ENCODE data around the gene UVRAG. TPM values are rescaled to one million over a fixed set of nuclear protein-coding genes. Genes with fewer than 3 reads are reported as not detected.
"Not testable (repeated sequence)": the region's sequence is repeated elsewhere in the genome, so short reads cannot be mapped to it uniquely, and the experiment has no call there.

Gene UVRAG
- total RNA-seq, 4 donors from 2014 or later = 27.3 to 38.7 (median 33.6) TPM

- no peak for DNase-seq (ENCODE audit: low spot score in 2 of 2)
- Histone ChIP-seq H3K27me3 (no peaks in the 10 kb centered on the region), H3K4me1 (peaks cover 0 to 27% (median 9%) of the 10 kb centered on the region in 4 donors), H3K36me3 (peaks cover 0 to 4% (median 0%) of the 10 kb centered on the region in 3 donors), H3K4me3 (no peak overlapping the region), H3K27ac (no peak overlapping the region), H3K9me3 (no peaks in the 10 kb centered on the region)
- WGBS, 2 donors = 91 to 97% methylated on average over 2 of the region's 2 CpGs
- TF ChIP-seq POLR2A (IDR thresholded peaks at IDR 0.05) (no peak), EP300 (IDR thresholded peaks at IDR 0.05) (no peak), CTCF (IDR thresholded peaks at IDR 0.05) (no peak)
Observed at GRCh38 chr11:75964071-75964470, 149.1 kb downstream of the UVRAG start.

- peaks cover 0 to 4% (median 0%) of the 10 kb centered on the region in 3 donors for H3K36me3 ChIP-seq
- TF ChIP-seq CTCF (IDR thresholded peaks at IDR 0.05) = no peak
- TF ChIP-seq POLR2A (IDR thresholded peaks at IDR 0.05) = no peak
- TF ChIP-seq EP300 (IDR thresholded peaks at IDR 0.05) = no peak
- no peak for DNase-seq (ENCODE audit: low spot score in 2 of 2)
Observed at GRCh38 chr11:75966537-75967287, 151.7 kb downstream of the UVRAG start.

GRCh38 chr11:75968021-75968625 lies 153.1 kb downstream of the UVRAG start:
- Histone ChIP-seq H3K27me3 (no peaks in the 10 kb centered on the region), H3K27ac (no peak overlapping the region), H3K36me3 (peaks cover 0 to 4% (median 0%) of the 10 kb centered on the region in 3 donors), H3K4me1 (peaks cover 0 to 20% (median 9%) of the 10 kb centered on the region in 4 donors), H3K9me3 (peaks cover 0 to 7% (median 0%) of the 10 kb centered on the region in 4 donors), H3K4me3 (no peak overlapping the region)
- 85 to 88% methylated on average over 2 of the region's 2 CpGs for WGBS, 2 donors
- TF ChIP-seq POLR2A (IDR thresholded peaks at IDR 0.05) (no peak), CTCF (IDR thresholded peaks at IDR 0.05) (no peak), EP300 (IDR thresholded peaks at IDR 0.05) (no peak)
- no peak for DNase-seq (ENCODE audit: low spot score in 2 of 2)

More at GRCh38 chr11:75966537-75967287, 151.7 kb downstream of the UVRAG start:
- Histone ChIP-seq H3K9me3 (no peaks in the 10 kb centered on the region), H3K27ac (no peak overlapping the region), H3K4me3 (no peak overlapping the region), H3K27me3 (no peaks in the 10 kb centered on the region), H3K4me1 (peaks cover 0 to 27% (median 9%) of the 10 kb centered on the region in 4 donors)

- no peak overlapping the region for H3K4me3 ChIP-seq
- TF ChIP-seq CTCF (IDR thresholded peaks at IDR 0.05) = no peak
- no peak for TF ChIP-seq POLR2A (IDR thresholded peaks at IDR 0.05)
- TF ChIP-seq EP300 (IDR thresholded peaks at IDR 0.05) = no peak
- H3K4me1 ChIP-seq = peaks cover 0 to 20% (median 9%) of the 10 kb centered on the region in 4 donors
- no peak for DNase-seq (ENCODE audit: low spot score in 2 of 2)
- peaks cover 0 to 4% (median 0%) of the 10 kb centered on the region in 3 donors for H3K36me3 ChIP-seq
- H3K27me3 ChIP-seq = no peaks in the 10 kb centered on the region
- peaks cover 0 to 13% (median 0%) of the 10 kb centered on the region in 4 donors for H3K9me3 ChIP-seq
- H3K27ac ChIP-seq = no peak overlapping the region
- 78 to 80% methylated on average over 5 of the region's 5 CpGs for WGBS, 2 donors
Observed at GRCh38 chr11:75969626-75970308, 154.8 kb downstream of the UVRAG start.

- not testable (repeated sequence) for H3K36me3 ChIP-seq; H3K4me1 ChIP-seq; DNase-seq (ENCODE audit: low spot score in 2 of 2); H3K27ac ChIP-seq; H3K4me3 ChIP-seq; H3K27me3 ChIP-seq
- 100% methylated on average over 3 of the region's 3 CpGs for WGBS, 2 donors
- peaks cover 0 to 13% (median 0%) of the 10 kb centered on the region in 4 donors for H3K9me3 ChIP-seq
Observed at GRCh38 chr11:75973710-75974109, 158.7 kb downstream of the UVRAG start.

- 85 to 92% methylated on average over 3 to 6 of the region's 6 CpGs for WGBS, 2 donors
- H3K27ac ChIP-seq; H3K9me3 ChIP-seq; H3K27me3 ChIP-seq; DNase-seq (ENCODE audit: low spot score in 2 of 2); H3K36me3 ChIP-seq; H3K4me3 ChIP-seq; H3K4me1 ChIP-seq: not testable (repeated sequence)
Observed at GRCh38 chr11:75979075-75979474, 164.1 kb downstream of the UVRAG start.

- not testable (repeated sequence) for DNase-seq (ENCODE audit: low spot score in 2 of 2); H3K27ac ChIP-seq; H3K27me3 ChIP-seq; H3K9me3 ChIP-seq; H3K4me1 ChIP-seq; H3K4me3 ChIP-seq
- H3K36me3 ChIP-seq = peaks cover 0 to 14% (median 0%) of the 10 kb centered on the region in 3 donors
- 92 to 95% methylated on average over 22 of the region's 22 CpGs for WGBS, 2 donors
Observed at GRCh38 chr11:75979479-75980027, 164.5 kb downstream of the UVRAG start.

Data from tibial nerve (tissue), 4 donors.